ENCODE data around the gene PDE6A.

The PDE6A gene

DNA sequence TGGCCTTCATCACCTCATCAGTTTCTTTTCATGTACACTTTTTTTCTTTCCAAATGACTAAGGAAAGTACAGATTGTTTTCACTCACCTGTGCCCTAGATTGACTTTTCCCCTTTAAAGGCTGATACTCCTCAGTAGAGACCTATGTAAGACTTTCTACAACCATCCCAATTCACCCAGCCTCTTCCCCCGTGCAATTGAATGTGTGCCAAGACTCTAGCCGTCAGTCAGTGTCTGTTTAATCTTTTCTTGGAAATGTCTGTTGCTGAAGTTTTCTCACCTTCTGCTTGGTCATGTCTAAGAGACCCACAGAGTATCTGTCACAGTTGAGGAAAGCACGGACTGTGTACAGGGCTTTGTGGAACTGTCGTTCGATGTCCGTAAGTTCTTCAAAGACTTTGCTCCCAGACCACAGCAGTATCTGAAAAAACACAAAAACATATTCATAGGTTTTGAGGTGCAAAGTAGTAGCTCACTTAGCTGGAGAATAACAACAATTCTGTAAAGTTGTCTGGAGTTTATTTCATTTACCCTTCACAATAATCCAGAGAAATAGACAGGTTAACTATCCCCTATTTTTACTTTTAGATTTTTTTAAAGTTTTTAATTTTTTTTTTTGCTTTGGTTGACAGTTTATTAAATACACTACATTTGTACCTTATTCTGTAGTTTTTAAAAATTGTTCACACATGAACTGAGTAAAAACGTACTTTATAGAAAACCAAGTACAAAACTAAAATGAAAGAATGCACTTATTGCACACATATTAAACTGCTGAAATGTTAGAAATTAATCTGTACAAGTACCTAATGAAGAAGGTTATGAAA is 13.6 kb downstream of the PDE6A start:
- FAIRE-seq (no peak), DNase-seq (ENCODE audit: insufficient read length, low spot score) (no peak)

DNA sequence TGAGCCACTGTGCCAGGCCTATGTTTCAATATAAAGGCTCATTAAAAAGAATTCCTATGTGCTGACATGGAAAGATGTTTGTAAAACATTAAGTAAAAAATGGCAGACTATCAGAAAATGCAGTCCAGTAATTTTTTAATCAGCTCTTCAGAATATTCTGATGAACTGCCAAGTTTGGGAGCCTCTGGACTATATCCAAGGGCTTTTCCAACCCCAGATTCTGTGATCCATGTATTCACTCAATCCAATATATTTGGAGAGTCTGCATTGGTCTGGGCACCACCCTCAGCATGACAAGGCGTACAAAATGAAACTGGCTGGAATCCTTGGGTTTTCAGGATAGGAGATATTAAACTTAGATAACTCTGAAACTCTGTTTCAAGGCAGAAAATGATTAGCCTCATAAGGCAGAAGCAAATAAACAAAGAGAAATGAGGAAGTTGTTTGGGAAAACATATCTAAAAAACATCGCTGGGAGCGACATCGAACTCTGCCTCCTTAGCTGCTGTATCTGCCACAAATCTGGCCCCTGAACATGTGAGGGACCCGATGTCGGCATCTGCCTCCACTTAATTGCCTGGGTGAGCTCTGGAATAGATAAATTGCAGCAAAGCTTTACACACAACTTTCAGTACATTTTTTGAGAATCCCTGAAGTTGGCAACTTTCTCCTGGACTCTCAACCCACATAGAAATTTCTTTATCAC is 14.4 kb downstream of the PDE6A start:
- FAIRE-seq (no peak), DNase-seq (ENCODE audit: insufficient read length, low spot score) (no peak)

DNA sequence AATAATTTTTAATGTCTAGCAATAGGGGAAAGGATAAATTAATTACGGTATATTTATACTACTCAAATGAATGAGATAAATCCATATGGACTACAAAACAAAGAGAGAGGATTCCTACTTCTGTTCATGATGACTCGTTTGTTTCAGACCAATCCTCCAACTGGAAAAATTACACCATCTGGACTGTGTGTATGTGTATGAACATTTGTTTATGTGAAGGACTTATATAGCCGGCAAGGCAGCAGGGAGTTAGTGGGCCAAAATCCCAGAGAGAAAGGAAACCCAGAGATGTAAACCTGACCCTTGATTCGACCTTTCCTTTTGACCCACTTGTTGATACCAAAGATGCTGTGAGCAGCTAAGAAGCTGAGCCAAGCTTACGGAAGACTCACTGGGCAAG is 20.1 kb downstream of the PDE6A start:
- FAIRE-seq (no peak), DNase-seq (ENCODE audit: insufficient read length, low spot score) (no peak)

DNA sequence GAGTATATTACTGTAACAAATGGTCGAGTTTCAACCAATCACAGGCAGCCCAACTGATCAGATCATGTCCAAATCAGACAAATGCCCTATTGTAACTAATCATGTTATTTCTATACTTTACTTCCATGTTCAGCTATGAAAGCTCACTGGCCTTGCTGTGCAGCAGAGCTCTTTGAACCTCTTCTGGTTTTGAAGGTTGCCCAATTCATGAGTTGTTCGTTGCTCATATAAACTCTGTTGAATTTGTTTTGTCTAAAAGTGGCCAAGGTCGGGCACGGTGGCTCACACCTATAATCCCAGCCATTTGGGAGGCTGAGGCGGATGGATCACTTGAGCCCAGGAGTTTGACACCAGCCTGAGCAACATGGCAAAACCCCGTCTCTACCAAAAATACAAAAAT is 21.6 kb downstream of the PDE6A start:
- no peak for FAIRE-seq
- DNase-seq (ENCODE audit: insufficient read length, low spot score) = no peak

DNA sequence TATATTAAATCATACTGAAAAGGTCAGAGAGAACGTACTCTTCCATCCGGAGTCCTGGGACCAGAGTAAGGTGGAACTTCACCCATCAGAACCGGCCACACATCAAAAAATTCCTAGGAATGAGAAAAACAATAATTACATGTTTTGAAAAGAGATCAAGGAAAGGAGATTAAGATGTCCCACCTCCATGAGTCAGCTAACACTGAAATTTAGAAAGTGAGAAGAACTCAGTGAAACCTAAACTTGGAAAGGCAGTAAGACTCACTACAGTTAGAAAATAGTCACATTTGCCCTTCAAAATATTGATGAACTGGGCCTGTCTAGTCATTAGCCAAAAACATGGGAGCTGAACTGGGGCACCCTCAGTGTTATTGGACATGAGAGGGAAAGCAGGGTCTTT is 23.0 kb downstream of the PDE6A start:
- FAIRE-seq = no peak
- no peak for DNase-seq (ENCODE audit: insufficient read length, low spot score)

DNA sequence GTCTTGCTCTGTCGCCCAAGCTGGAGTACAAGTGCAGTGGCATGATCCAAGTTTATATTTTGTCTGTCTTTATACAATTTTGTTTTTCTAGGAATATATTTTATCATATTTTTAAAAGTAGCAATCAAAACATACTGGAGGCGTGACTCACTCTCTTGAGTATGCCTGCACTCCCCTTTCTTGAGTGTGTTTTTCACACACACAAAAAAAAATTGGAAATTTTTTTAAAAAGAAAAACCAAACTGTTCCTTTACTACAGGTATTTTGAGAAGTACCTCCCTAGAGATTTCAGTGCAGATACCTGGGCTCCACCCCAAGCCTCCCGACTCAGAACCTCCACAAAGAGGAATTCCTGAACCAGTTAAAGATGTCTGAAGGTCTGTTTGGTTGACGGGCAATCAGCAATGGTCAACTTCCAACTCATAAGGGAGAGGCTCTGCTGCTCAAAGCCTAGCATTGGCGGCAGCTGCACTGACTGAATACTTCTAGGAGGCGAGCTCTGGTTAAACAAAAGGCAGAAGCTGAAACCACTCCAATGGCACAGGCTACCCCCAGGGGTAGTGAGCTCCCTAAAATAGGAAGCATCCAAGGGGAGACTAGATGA is 27.4 kb downstream of the PDE6A start:
- DNase-seq (ENCODE audit: insufficient read length, low spot score) (no peak), FAIRE-seq (no peak)

DNA sequence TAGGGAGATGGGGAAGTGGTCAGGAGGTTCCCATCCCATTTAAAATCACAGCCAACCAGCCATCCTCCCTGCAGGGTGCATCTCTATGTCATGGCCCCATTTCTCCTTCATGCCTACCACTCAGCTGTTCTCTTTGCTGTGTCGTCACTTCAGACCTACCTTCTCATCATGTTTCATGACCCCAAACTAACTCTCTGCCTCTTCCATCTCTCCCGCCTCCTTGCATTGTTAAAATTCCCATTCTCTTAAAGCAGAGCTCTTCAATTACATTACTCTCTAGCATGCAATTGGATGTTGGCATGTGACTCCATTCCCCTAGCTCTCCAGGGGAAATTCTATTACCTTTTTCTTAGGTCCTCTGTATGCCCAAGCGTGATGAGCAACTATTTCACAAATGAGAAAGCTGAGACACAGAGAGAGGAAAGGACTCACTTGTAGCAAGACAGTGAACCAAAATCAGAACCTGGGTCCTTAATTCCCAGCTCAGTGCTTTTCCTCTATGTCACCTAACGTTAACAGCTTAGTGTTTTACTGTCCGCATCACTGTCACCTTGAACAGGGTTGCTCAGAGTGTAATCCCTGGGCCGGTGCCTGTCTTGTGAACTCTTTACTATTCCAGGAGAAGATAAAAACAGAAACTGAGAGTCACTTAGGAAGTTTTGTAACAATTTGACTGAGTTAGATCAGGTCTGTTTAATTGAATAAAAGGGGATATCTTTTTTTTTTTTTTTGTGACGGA is 28.1 kb downstream of the PDE6A start:
- FAIRE-seq (no peak), DNase-seq (ENCODE audit: insufficient read length, low spot score) (no peak)

DNA sequence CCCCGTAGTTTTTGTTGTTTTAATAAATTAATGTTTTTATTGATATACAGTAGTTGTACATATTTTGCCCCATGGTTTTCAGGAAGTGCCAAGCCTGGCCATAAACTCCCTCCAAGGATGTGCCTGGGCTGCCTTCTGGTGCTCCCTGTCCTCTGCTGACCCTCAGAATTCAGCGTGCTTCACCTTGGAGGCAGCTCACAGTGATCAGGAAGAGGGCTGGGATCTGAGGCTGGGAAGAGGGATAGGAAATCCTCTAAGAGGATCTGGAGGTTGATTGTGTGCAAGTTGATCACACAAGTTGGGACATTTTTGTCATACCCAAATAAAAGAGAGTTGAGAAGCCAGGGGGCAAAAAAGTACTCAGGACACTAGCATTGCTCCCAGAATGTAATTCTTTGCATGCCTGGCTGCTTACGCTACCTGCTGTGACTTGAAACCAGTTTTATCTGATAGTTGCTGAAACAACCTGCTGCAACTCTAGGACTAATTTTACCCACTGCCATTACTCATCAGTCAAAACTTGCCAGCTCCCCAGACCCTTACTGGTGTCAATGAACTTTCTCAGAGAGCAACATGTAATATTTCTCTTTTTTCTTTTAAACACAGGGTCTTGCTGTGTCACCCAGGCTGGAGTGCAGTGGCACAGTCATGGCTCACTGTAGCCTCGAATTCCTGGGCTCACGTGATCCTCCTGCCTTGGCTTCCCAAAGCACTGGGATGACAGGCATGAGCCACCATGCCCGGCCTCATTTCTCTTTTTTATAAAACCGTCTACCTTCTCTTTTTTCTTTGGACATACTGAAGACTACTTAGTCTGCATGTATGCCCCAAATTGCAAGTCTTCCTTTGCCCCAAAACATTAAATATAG is 29.0 kb downstream of the PDE6A start:
- DNase-seq (ENCODE audit: insufficient read length, low spot score) (no peak), FAIRE-seq (no peak)

DNA sequence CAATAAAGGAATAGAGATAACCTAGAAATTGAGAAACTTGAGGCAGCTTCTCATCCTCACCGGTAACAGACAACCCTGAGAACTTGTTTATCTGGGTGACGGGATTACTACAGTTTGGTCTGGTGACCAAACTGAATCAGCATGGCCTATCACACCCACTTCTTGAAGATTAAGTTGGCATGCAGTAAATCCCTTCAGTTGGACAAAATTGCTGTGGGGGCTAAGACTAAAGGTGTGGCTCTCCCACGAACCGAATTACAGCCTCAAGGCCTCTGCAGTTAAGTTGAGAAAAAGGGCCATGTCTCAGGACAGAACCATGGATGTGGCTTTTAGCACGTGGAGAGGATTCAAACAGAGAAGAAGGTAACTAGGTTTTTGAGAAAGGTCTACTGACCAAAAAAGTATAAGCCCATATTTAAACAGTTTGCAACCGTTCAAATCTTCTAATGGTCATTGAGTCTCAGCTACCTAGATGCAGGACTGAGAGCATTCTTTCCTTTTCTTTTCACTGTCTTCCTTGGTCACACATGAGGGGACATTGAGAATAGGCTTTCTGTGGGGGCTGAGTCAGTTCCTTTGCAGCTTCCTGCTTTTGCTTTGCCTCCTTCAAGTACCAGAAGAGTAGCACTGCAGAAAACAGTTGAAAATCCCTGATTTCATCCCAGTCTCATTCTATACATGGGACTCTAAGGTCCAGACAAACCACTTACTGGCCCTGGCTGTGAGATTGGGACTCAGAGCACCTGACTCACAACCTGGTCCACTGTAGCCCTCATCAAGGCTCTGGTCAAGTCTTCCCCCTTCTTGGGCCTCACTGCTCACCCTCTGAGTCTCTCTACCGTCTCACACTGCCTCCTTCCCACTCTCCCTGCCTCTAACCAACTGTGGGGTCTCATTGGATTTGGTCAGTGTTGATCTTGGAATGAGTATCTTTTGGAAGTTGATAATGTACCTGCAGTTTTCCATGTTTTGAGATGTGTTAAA is 30.9 kb downstream of the PDE6A start:
- FAIRE-seq (no peak), DNase-seq (ENCODE audit: insufficient read length, low spot score) (no peak)

DNA sequence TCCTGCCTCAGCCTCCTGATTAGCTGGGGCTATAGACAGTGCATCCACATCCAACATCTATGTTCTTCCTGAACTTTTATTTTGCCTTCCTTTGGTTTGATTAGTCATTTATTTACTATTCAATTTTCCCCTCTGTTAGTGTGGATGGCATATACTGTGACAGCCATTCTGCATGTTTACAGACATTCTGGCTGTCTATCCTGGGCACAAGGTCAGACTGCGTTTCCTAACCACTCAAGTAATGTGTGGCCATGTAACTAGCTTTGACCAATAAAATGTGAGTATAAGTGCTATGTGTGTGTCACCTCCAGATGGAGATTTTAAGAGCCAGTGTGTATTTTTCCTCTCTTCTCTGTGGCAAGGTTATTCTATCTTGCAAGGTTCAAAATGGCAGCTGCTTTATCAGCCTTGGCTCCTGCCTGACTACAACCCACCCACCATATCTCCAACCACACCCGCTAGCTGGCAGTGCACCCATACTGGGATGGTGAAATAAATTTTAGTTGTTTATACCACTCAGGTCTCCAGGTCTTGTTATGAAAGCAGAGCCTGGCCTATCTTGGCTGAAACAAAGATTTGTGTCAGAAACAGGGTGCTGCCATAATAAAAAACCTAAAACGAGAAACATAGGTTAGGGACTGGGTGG is 32.2 kb downstream of the PDE6A start:
- no peak for FAIRE-seq

DNA sequence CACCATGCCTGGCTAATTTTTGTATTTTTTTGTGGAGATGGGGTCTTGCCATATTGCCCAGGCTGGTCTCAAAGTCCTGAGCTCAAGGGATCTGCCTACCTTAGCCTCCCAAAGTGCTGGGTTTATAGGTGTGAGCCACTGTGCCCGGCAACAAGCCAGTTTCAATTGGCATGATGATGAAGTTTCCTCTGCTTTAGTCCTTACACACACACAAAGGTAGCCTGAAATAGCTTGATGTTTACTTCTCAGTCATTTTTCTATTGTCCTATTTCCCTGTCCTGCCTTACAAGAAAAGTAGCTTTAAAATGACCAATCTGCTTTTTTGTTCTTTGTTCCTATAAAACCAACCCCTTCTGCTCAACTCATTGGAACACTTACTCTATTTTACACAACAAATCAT is 33.6 kb downstream of the PDE6A start:
- no peak for FAIRE-seq
- no peak for DNase-seq (ENCODE audit: insufficient read length, low spot score)

More for the DNA sequence above, 32.2 kb downstream of the PDE6A start:
- no peak for DNase-seq (ENCODE audit: insufficient read length, low spot score)

DNA sequence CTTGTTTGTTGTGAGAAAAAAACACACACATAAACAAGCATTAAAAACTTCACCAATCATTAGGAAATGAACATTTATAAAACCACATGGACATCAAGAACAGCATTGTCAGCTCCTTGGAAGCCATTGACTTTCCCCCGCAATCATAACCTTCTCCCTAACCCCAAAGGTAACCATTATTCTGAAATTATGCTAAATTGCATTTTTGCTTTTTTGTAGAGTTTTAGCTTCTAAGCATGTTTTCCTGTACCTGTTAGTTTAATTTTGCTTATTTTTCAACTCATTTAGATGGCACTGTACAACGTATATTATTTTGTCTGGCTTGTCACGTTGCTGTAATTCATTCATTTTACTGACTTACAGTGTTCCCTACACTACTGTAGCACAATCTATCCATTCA is 36.8 kb downstream of the PDE6A start:
- DNase-seq (ENCODE audit: insufficient read length, low spot score) (no peak), FAIRE-seq (no peak)

DNA sequence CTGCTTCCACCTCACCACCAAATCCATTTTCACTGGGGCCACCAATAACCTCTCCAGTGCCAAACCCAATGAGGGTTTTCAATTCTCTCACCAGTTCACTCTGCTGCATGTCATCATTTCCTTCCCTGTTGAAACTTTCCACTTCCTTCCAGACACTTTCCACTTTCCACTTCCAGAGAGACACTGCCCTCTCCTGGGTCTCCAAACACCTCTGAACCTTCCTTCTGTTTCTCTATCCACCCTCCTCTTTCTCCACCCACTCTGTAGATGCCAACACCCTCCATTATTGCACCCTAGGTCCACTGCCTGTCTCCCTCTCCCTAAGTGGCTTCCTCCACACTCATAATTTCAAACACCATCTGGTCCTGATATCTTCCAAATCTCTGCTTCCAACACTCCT is 39.6 kb downstream of the PDE6A start:
- DNase-seq (ENCODE audit: insufficient read length, low spot score) = no peak
- no peak for FAIRE-seq

DNA sequence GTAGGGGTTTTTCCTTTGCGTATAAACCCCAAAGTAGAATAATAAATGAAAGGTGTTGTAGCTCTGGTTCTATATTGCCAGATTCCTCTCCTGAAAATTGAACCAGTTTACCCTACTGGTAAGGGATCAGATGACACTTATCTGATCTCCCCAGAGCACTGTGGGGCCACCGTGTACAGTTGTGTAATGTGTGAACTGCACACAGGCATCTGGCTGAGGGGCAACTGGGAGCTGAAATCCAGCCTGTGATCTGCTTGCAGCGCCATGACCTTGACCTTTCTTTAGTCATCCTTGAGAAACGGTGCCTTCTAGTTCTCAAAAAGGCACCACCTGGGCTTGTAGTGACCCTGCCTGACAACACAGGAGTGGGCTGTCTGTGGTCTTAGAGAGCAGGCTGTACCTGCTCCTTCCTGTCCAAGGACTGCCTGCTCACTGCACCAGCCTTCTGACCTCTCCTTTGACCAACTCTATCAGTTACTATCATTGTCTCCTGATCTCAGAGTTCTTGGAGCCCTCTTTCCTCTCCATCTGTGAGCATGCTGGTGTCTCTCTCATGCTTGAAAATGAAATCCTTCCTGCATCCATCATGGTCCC is 40.2 kb downstream of the PDE6A start:
- FAIRE-seq (no peak), DNase-seq (ENCODE audit: insufficient read length, low spot score) (no peak)

DNA sequence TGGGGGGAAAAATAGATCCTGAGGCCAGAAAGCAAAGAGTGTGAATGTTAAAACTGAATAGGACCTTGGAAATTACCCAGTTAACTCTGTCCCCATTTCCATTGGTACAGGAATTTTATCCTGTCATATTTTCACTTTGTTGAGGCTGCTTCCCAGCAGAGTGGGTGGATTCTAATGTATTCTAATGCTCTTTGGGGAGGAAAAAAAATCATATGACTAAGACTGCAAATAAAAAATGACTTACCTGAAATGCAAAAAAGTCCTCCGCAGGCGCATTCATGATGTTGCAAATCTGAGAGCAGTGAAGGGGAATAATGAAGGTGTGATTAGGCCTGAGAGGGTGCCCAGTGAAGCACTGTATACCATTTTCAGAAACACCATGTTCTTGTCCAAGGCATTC is 41.2 kb downstream of the PDE6A start:
- FAIRE-seq = no peak

DNA sequence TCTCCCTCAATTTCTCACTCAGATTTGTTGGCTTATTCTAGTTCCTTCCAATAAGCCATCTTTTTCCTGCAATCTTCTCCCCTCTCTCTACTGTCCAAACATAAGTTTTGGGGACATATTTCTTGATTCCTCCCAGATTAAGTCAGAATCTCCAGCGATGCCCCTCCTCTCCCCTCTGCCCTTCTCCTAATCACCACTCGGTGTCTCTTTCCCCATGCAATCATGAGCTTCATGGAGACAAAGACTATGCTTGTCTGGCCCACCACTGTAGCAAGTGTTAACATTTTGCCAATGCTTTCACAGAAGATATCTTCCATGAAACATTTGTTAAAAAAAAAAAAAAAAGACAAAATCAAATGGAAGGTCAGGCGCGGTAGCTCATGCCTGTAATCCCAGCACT is 42.4 kb downstream of the PDE6A start:
- DNase-seq (ENCODE audit: insufficient read length, low spot score) = no peak
- no peak for FAIRE-seq

More for the DNA sequence above, 41.2 kb downstream of the PDE6A start:
- DNase-seq (ENCODE audit: insufficient read length, low spot score) = no peak

DNA sequence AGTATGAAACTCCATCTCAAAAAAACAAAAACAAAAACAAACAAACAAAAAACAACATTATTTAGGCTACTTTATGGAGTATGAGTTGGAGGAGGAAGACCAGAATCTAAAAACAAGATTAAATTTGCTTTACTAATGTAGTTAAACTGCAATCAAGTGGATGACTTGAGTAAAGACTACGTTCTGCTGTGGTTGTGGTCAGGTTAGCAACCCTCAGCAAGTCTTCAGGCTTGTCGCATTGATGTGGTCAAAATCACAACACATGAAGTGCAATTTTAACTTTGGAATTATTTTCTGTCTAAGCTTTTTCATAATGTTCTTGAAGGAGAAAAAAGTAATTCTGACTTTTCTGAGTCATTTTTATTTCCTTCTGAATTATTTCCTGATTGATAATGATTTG is 43.1 kb downstream of the PDE6A start:
- DNase-seq (ENCODE audit: insufficient read length, low spot score) (no peak), FAIRE-seq (no peak)

DNA sequence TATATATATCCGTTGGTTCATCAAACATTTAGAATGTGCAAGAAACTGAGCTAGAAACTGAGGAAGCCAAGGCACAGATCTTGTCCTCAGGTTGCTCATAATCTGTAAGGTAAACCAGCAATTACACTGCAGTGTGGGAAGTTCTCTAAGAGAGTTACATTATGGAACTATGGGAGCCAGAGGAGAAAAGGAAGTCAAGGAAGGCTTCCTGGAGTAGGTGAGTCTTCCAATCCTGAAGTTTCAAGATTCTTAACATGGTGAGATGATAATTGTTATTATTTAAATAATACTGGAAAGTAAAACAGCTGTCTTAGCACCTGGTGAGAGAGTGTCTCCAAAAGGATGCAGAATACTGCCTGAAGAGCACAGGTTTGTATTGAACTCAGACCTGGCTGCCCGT is 44.2 kb downstream of the PDE6A start:
- FAIRE-seq (no peak), DNase-seq (ENCODE audit: insufficient read length, low spot score) (no peak)

Measured in GM19239 (cell line).